Measurements from ENCODE around the gene NHLRC3. TPM values are rescaled to one million over a fixed set of nuclear protein-coding genes. Genes with fewer than 3 reads are reported as not detected.

Gene NHLRC3, protein sequence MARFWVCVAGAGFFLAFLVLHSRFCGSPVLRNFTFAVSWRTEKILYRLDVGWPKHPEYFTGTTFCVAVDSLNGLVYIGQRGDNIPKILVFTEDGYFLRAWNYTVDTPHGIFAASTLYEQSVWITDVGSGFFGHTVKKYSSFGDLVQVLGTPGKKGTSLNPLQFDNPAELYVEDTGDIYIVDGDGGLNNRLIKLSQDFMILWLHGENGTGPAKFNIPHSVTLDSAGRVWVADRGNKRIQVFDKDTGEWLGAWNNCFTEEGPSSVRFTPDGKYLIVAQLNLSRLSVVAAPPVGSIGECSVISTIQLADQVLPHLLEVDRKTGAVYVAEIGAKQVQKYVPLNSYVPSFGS
- total RNA-seq (2022; extraction: Qiagen RNA extraction) = 4.6 to 5.6 TPM (median 4.9 TPM) in 5 replicates

DNA sequence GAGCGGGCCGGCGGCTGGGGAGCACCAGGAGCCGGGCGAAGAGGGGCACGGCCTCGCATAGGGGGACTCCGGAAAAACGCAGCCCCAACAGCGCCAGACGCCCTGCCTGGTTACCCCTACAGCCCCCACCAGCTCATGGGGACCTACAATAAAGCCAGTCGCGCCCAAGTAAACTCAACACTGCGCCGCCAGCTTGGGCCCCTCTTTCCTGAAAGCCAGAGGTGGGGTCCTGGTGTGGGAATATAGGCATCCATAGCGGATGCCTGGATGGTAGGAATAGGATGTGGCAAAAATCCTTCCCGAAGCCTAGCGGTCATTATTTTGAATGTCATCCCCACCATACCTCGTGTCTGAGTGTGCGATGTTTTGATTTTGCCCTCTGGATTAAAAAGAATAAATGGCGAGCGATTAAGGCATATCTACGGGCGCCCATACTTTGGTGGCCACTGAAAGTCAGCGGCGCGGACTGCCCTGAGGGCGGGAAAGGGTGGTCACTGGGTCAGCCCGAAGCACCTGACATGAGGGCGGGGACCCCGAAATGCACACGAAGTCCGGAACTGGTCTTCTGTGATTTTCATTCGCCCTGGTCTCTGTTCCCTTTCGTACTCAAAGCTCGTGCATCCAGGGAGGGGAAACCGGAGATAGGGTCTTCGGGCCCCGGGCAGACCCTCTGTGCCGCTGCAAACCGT lies at the start of gene NHLRC3, which contains the start of gene PROSER1:
NHLRC3 (plus strand) TSS at position 577 of the 689 bp plus-strand sequence. CDS start 184 bp downstream, outside the sequence.
PROSER1 (minus strand) TSS at position 210 of the 689 bp plus-strand sequence. CDS start 847 bp downstream, outside the sequence.

DNA sequence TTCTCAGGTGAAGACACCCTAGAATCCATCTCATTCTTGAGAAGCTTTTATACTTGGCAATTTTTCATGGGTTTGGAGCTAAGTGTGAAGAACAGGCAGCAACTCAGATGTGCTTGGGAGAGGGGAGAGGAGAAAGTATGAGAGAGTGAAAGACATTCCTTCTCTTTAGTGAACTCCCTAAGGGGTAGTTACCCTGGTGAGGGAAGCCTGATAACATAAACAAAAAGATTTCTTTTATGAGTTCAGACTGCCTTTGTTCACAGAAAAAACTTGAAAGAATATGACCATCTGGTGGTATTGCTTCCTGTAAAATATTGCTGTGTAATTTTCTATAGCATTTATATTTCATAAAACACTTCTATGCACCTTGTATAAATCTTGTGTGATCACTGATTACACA lies 47.6 kb upstream of the NHLRC3 start, which contains the start of gene STOML3:
STOML3 (minus strand) TSS at position 139 of the 400 bp plus-strand sequence; CDS start at position 29, 110 bp downstream.

Other genes with a start within 250 kb of the NHLRC3 start
- not detected in 5 replicates for gene STOML3, start 47.6 kb upstream of the NHLRC3 start, total RNA-seq (2022; extraction: Qiagen RNA extraction)
- gene PROSER1, start 367 bp upstream of the NHLRC3 start, total RNA-seq (2022; extraction: Qiagen RNA extraction) = 9.6 to 12.6 TPM (median 11.6 TPM) in 5 replicates